Suprapubic skin (tissue), 4 donors: ENCODE measurements around the gene PAQR5. TPM values are rescaled to one million over a fixed set of nuclear protein-coding genes. Genes with fewer than 3 reads are reported as not detected.

Source experiments
- DNase-seq, 2 donors: peaks; one replicate each; pipeline ENCODE4 v3.0.0-alpha.2; 2019; ENCODE audit warnings: low spot score in 2 of 2
- H3K27ac ChIP-seq: fragments of 200-600 bp; sonication (generic); one replicate; pipeline ENCODE4 v1.5.1; 2019
- H3K27me3 ChIP-seq: fragments of 200-600 bp; sonication (generic); one replicate; pipeline ENCODE4 v1.5.1; 2019
- H3K36me3 ChIP-seq: fragments of 200-600 bp; sonication (generic); one replicate; pipeline ENCODE4 v1.5.1; 2019
- H3K4me1 ChIP-seq: fragments of 200-600 bp; sonication (generic); one replicate; pipeline ENCODE4 v1.5.1; 2019
- H3K4me3 ChIP-seq: fragments of 200-600 bp; sonication (generic); one replicate; pipeline ENCODE4 v1.5.1; 2019; ENCODE audit warnings: mild to moderate bottlenecking
- H3K9me3 ChIP-seq: fragments of 200-600 bp; sonication (generic); one replicate; pipeline ENCODE4 v1.5.1; 2019
- EP300 ChIP-seq: sonication (generic); formaldehyde crosslinking; IDR thresholded peaks from one replicate; pipeline ENCODE4 v1.6.1; 2017; ENCODE audit warnings: antibody characterized with exemption
- POLR2A ChIP-seq, 2 donors: fragments of 450-650 bp; IDR thresholded peaks; one replicate each; pipeline ENCODE4 v1.6.1; 2017; ENCODE audit warnings: antibody characterized with exemption in 2 of 2, mild to moderate bottlenecking in 2 of 2, moderate library complexity in 2 of 2
- POLR2AphosphoS5 ChIP-seq, 3 donors: sonication (generic); formaldehyde crosslinking; IDR thresholded peaks; one replicate each; pipeline ENCODE4 v1.6.1; 2017; ENCODE audit warnings: antibody characterized with exemption in 3 of 3
- WGBS: methylation state at CpG from one replicate; pipeline ENCODE4 v1.1.5; 2018; 5-methylcytosine and 5-hydroxymethylcytosine counted together
- total RNA-seq, 4 donors: library from RNA; depleted of rRNA; stranded (reverse); fragments of >200 nt; gene quantifications; one replicate each; pipeline ENCODE4 v1.1.0, GENCODE V29; 2016
- TF ChIP-seq, protein P1 (sequence below), 2 donors: fragments of 200-600 bp in 1 of 2; fragments of 450-650 bp in 1 of 2; sonication (generic) in 1 of 2; IDR thresholded peaks; one replicate each; pipeline ENCODE4 v1.5.1; 2016 to 2019; ENCODE audit warnings: antibody characterized with exemption in 2 of 2, mild to moderate bottlenecking in 1 of 2, moderate library complexity in 1 of 2

The PAQR5 gene
- total RNA-seq, 4 donors from 2014 or later: 2.5 to 22.4 (median 9.3) TPM

- 82% methylated on average over 3 of the region's 3 CpGs for WGBS
- Histone ChIP-seq H3K4me1 (peaks cover 22% of the 10 kb centered on the region), H3K27ac (no peak overlapping the region), H3K4me3 (no peak overlapping the region), H3K9me3 (no peaks in the 10 kb centered on the region), H3K36me3 (no peaks in the 10 kb centered on the region), H3K27me3 (peaks cover 29% of the 10 kb centered on the region)
- no peak for TF ChIP-seq POLR2A (IDR thresholded peaks at IDR 0.05)
- TF ChIP-seq, protein P1, sequence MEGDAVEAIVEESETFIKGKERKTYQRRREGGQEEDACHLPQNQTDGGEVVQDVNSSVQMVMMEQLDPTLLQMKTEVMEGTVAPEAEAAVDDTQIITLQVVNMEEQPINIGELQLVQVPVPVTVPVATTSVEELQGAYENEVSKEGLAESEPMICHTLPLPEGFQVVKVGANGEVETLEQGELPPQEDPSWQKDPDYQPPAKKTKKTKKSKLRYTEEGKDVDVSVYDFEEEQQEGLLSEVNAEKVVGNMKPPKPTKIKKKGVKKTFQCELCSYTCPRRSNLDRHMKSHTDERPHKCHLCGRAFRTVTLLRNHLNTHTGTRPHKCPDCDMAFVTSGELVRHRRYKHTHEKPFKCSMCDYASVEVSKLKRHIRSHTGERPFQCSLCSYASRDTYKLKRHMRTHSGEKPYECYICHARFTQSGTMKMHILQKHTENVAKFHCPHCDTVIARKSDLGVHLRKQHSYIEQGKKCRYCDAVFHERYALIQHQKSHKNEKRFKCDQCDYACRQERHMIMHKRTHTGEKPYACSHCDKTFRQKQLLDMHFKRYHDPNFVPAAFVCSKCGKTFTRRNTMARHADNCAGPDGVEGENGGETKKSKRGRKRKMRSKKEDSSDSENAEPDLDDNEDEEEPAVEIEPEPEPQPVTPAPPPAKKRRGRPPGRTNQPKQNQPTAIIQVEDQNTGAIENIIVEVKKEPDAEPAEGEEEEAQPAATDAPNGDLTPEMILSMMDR (IDR thresholded peaks at IDR 0.05): no peak
- TF ChIP-seq POLR2AphosphoS5 (IDR thresholded peaks at IDR 0.05): no peak
- TF ChIP-seq EP300: no peak
- no peak for DNase-seq
Observed at GRCh38 chr15:69302929-69303328, 4.2 kb downstream of the PAQR5 start.

- H3K4me1 ChIP-seq: peaks cover 19% of the 10 kb centered on the region
- H3K27me3 ChIP-seq: peaks cover 22% of the 10 kb centered on the region
- H3K36me3 ChIP-seq: no peaks in the 10 kb centered on the region
- no peak for DNase-seq
- TF ChIP-seq POLR2A (IDR thresholded peaks at IDR 0.05) (no peak), EP300 (no peak), POLR2AphosphoS5 (IDR thresholded peaks at IDR 0.05) (no peak)
- TF ChIP-seq, protein P1 (IDR thresholded peaks at IDR 0.05): no peak
- no peaks in the 10 kb centered on the region for H3K9me3 ChIP-seq
- WGBS: 67% methylated on average over 4 of the region's 6 CpGs
- no peak overlapping the region for H3K27ac ChIP-seq
- H3K4me3 ChIP-seq: no peak overlapping the region
Observed at GRCh38 chr15:69303337-69304181, 4.8 kb downstream of the PAQR5 start.

GRCh38 chr15:69304182-69304545 is 5.5 kb downstream of the PAQR5 start:
- no peak for DNase-seq
- Histone ChIP-seq H3K27me3 (peaks cover 16% of the 10 kb centered on the region), H3K4me1 (peaks cover 13% of the 10 kb centered on the region), H3K4me3 (no peak overlapping the region), H3K27ac (no peak overlapping the region), H3K36me3 (no peaks in the 10 kb centered on the region), H3K9me3 (no peaks in the 10 kb centered on the region)
- 42% methylated on average over 5 of the region's 5 CpGs for WGBS
- no peak for TF ChIP-seq POLR2A (IDR thresholded peaks at IDR 0.05)
- TF ChIP-seq, protein P1 (IDR thresholded peaks at IDR 0.05): no peak
- no peak for TF ChIP-seq POLR2AphosphoS5 (IDR thresholded peaks at IDR 0.05)
- TF ChIP-seq EP300: no peak

DNA sequence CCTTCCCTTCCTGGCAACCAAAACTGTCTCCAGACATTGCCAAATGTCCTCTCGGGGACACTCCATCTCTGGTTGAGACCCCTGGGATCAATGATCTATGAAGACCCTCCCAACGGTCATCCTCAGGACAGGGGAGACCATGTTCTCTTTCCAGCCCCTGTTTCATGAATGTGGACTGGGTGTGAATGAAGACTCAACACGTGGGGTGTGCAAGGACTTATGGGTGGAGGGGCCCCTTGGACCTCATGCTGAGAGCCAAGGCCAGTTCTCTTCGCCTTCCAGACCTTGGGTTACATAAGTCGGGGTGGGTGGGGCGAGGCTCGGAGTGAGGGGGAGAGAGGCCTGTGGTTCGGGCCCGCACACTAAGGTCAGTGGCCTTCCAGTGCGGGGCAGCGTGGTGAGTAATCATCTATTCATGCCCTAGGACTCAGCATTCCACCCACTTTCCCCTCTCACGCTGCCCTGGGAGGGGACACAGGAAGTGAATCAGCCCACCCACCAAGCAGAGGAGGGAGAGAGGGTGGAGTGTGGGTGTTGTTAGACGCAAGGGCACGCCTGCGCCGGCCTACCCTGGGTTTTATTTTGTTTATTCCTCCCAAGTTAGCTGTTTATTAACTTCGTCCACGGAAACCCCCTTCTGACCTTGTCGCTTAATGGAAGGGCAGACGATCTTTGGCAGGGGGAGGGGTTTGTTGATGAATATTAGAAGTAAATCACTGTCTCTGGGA is 6.7 kb downstream of the PAQR5 start:
- Histone ChIP-seq H3K36me3 (no peaks in the 10 kb centered on the region), H3K4me3 (no peak overlapping the region), H3K27ac (no peak overlapping the region), H3K4me1 (peaks cover 3% of the 10 kb centered on the region), H3K9me3 (no peaks in the 10 kb centered on the region), H3K27me3 (peaks cover 5% of the 10 kb centered on the region)
- DNase-seq: no peak
- 77% methylated on average over 19 of the region's 20 CpGs for WGBS
- TF ChIP-seq, protein P1 (IDR thresholded peaks at IDR 0.05): no peak

- 91% methylated on average over 9 of the region's 9 CpGs for WGBS
- Histone ChIP-seq H3K27ac (no peak overlapping the region), H3K36me3 (no peaks in the 10 kb centered on the region), H3K9me3 (no peaks in the 10 kb centered on the region), H3K27me3 (peaks cover 5% of the 10 kb centered on the region), H3K4me1 (peaks cover 3% of the 10 kb centered on the region), H3K4me3 (no peak overlapping the region)
- DNase-seq: no peak
- TF ChIP-seq, protein P1 (IDR thresholded peaks at IDR 0.05): no peak
- TF ChIP-seq POLR2A (IDR thresholded peaks at IDR 0.05) (no peak), EP300 (no peak), POLR2AphosphoS5 (IDR thresholded peaks at IDR 0.05) (no peak)
Observed at GRCh38 chr15:69305933-69306568, 7.3 kb downstream of the PAQR5 start.
